HCT116 (cell line): Measurements from ENCODE around the gene APP. TPM values are rescaled to one million over a fixed set of nuclear protein-coding genes. Genes with fewer than 3 reads are reported as not detected.

Experiments
- ATAC-seq: fragments of 200-7000 bp; cut with Tn5 transposase; 2 replicates; pipeline ENCODE4 v1.9.1; 2020; ENCODE audit warnings: mild to moderate bottlenecking, moderate library complexity
- BruUV-seq: library from RNA; stranded (reverse); fragments of 400-500 nt; replicated peaks from 2 replicates; lab custom pipeline; 2021; lab: Mats Ljungman, UMichigan
- CTCF ChIA-PET: fragments of 300-600 bp; sonication (Branson Sonifier 250); formaldehyde crosslinking; loops from one replicate; lab custom pipeline; 2021; ENCODE audit warnings: antibody characterized with exemption; lab: Charles Lee
- POLR2A ChIA-PET: fragments of 300-600, 350-600 bp; sonication (Branson Sonifier 250); formaldehyde crosslinking; loops from one replicate; lab custom pipeline; 2021; ENCODE audit warnings: antibody characterized with exemption; lab: Charles Lee
- RAD21 ChIA-PET, 2 experiments: fragments of 300-600 bp; sonication (Branson Sonifier 250); formaldehyde crosslinking; loops; one replicate each; lab custom pipeline; 2023; ENCODE audit warnings: low total read pairs in 2 of 2; ENCODE audit not compliant: uncharacterized antibody in 2 of 2, unreplicated experiment in 2 of 2, low non-redundant PET in 1 of 2; lab: Charles Lee
- DNase-seq: peaks from one replicate; pipeline ENCODE4 v3.0.0-alpha.2; 2010; ENCODE audit warnings: low read depth, low spot score
- H2AFZ ChIP-seq: fragments of 200-600 bp; shearing (Covaris generic), sonication (generic); 2 replicates; pipeline ENCODE4 v1.6.1; 2017; ENCODE audit warnings: low read depth, mixed run types, mixed read lengths, antibody characterized with exemption, low read length; ENCODE audit not compliant: poor library complexity, severe bottlenecking
- H3K27ac ChIP-seq: 2 replicates; pipeline ENCODE4 v1.5.1; 2012; ENCODE audit warnings: low read depth, low read length
- H3K27me3 ChIP-seq: fragments of 200-600 bp; sonication (generic); 2 replicates; pipeline ENCODE4 v1.6.1; 2016; ENCODE audit warnings: mixed run types, low read length, mixed read lengths; ENCODE audit not compliant: insufficient read depth
- H3K36me3 ChIP-seq, 2 experiments: fragments of 200-500 bp in 1 of 2; fragments of 200-600 bp in 1 of 2; sonication (Bioruptor generic) in 1 of 2; sonication (generic) in 1 of 2; 2 replicates each; pipeline versions ENCODE4 v1.5.1 to v1.6.1; 2014 to 2016; ENCODE audit warnings: low read length in 2 of 2, inconsistent platforms in 1 of 2, mixed read lengths in 1 of 2, mixed run types in 1 of 2; ENCODE audit not compliant: insufficient read depth in 2 of 2, control insufficient read depth in 1 of 2
- H3K4me1 ChIP-seq, 2 experiments: fragments of 200-600 bp in 1 of 2; sonication (generic) in 1 of 2; 2 replicates each; pipeline versions ENCODE4 v1.5.1 to v1.6.1; 2012 to 2017; ENCODE audit warnings: low read length in 2 of 2, inconsistent platforms in 1 of 2, mild to moderate bottlenecking in 1 of 2, mixed read lengths in 1 of 2, mixed run types in 1 of 2, moderate library complexity in 1 of 2; ENCODE audit not compliant: insufficient read depth in 2 of 2, control insufficient read depth in 1 of 2
- H3K4me2 ChIP-seq: fragments of 200-600 bp; sonication (generic); 2 replicates; pipeline ENCODE4 v1.6.1; 2017; ENCODE audit warnings: mixed run types, low read length, mixed read lengths
- H3K4me3 ChIP-seq, 2 experiments: fragments of 200-600 bp in 1 of 2; sonication (generic) in 1 of 2; replicated peaks in 1 of 2; 2 replicates each; pipeline ENCODE4 v1.5.1; 2011 to 2016; ENCODE audit warnings: low read length in 2 of 2, control low read depth in 1 of 2, low read depth in 1 of 2, mild to moderate bottlenecking in 1 of 2, mixed read lengths in 1 of 2, mixed run types in 1 of 2
- H3K79me2 ChIP-seq: fragments of 200-600 bp; sonication (generic); 2 replicates; pipeline ENCODE4 v1.6.1; 2017; ENCODE audit warnings: mild to moderate bottlenecking, mixed run types, low read length, moderate library complexity, mixed read lengths; ENCODE audit not compliant: insufficient read depth
- H3K9ac ChIP-seq: fragments of 200-600 bp; sonication (generic); 2 replicates; pipeline ENCODE4 v1.6.1; 2016; ENCODE audit warnings: low read length, mixed read lengths
- H3K9me2 ChIP-seq: fragments of 200-600 bp; sonication (generic), shearing (Covaris generic); 2 replicates; pipeline ENCODE4 v1.6.1; 2017; ENCODE audit warnings: mixed run types, mild to moderate bottlenecking, moderate library complexity; ENCODE audit not compliant: insufficient read depth
- H3K9me3 ChIP-seq, 2 experiments: fragments of 200-500 bp in 1 of 2; fragments of 200-600 bp in 1 of 2; sonication (Bioruptor generic) in 1 of 2; sonication (generic) in 1 of 2; 2 replicates each; pipeline ENCODE4 v1.6.1; 2014 to 2017; ENCODE audit warnings: low read length in 2 of 2, mixed read lengths in 2 of 2, inconsistent platforms in 1 of 2, low read depth in 1 of 2, mild to moderate bottlenecking in 1 of 2, mixed run types in 1 of 2, moderate library complexity in 1 of 2; ENCODE audit not compliant: control insufficient read depth in 1 of 2, insufficient read depth in 1 of 2
- H4K20me1 ChIP-seq: fragments of 200-600 bp; sonication (generic), shearing (Covaris generic); 2 replicates; pipeline ENCODE4 v1.6.1; 2017; ENCODE audit warnings: mixed run types, mild to moderate bottlenecking, moderate library complexity; ENCODE audit not compliant: insufficient read depth
- CBX3 ChIP-seq: IDR thresholded peaks from 2 replicates; pipeline ENCODE4 v1.6.1; 2012; ENCODE audit warnings: low read depth
- CEBPB ChIP-seq: IDR thresholded peaks from 2 replicates; pipeline ENCODE4 v1.6.1; 2012; ENCODE audit warnings: low read depth
- EGR1 ChIP-seq: IDR thresholded peaks from 2 replicates; pipeline ENCODE4 v1.6.1; 2012; ENCODE audit warnings: low read depth
- ELF1 ChIP-seq: IDR thresholded peaks from 2 replicates; pipeline ENCODE4 v1.6.1; 2012; ENCODE audit warnings: low read depth, borderline replicate concordance
- EZH2 ChIP-seq: fragments of 200-600 bp; sonication (generic); IDR thresholded peaks from 2 replicates; pipeline ENCODE4 v1.6.1; 2017; ENCODE audit warnings: antibody characterized with exemption, mixed run types
- POLR2AphosphoS5 ChIP-seq: IDR thresholded peaks from 2 replicates; pipeline ENCODE4 v1.6.1; 2011; ENCODE audit warnings: mild to moderate bottlenecking, low read depth, low read length, moderate library complexity
- RAD21 ChIP-seq: IDR thresholded peaks from 2 replicates; pipeline ENCODE4 v1.6.1; 2012; ENCODE audit warnings: low read depth, mild to moderate bottlenecking
- SRF ChIP-seq: IDR thresholded peaks from 2 replicates; pipeline ENCODE4 v1.6.1; 2012; ENCODE audit warnings: low read depth
- YY1 ChIP-seq: IDR thresholded peaks from 2 replicates; pipeline ENCODE4 v1.6.1; 2011; ENCODE audit warnings: low read length, low read depth, moderate library complexity, mild to moderate bottlenecking; ENCODE audit not compliant: insufficient replicate concordance; ENCODE audit errors: extremely low read depth
- ZFX ChIP-seq: fragments of 450-650 bp; IDR thresholded peaks from 2 replicates; pipeline ENCODE4 v1.6.1; 2017
- ZNF274 ChIP-seq: fragments of 200-500 bp; sonication (Bioruptor generic); IDR thresholded peaks from 2 replicates; pipeline ENCODE4 v1.6.1; 2014; ENCODE audit warnings: mild to moderate bottlenecking, low read depth, low read length, inconsistent platforms
- intact Hi-C: fragments of 100-400 bp; cut with micrococcal nuclease; formaldehyde crosslinking; loops from 2 replicates; pipeline ENCODE4 v1.10.0; 2022
- total RNA-seq: library from RNA; stranded (reverse); gene quantifications from one replicate; pipeline ENCODE4 v1.2.1, GENCODE V29; 2021; ENCODE audit not compliant: unreplicated experiment
- TF ChIP-seq, protein P1 (sequence below), 3 experiments: fragments of 200-600 bp in 1 of 3; sonication (generic) in 1 of 3; IDR thresholded peaks in 2 of 3; conservative IDR thresholded peaks in 1 of 3; 2 replicates each; pipeline ENCODE4 v1.5.1; 2012 to 2017; ENCODE audit warnings: low read depth in 2 of 3, low read length in 2 of 3, antibody characterized with exemption in 1 of 3, borderline replicate concordance in 1 of 3, control low read depth in 1 of 3, mild to moderate bottlenecking in 1 of 3, mixed read lengths in 1 of 3, mixed run types in 1 of 3, moderate library complexity in 1 of 3; ENCODE audit not compliant: insufficient read depth in 1 of 3

Gene APP
- total RNA-seq, 1 experiment from 2014 or later: 267 TPM

DNA sequence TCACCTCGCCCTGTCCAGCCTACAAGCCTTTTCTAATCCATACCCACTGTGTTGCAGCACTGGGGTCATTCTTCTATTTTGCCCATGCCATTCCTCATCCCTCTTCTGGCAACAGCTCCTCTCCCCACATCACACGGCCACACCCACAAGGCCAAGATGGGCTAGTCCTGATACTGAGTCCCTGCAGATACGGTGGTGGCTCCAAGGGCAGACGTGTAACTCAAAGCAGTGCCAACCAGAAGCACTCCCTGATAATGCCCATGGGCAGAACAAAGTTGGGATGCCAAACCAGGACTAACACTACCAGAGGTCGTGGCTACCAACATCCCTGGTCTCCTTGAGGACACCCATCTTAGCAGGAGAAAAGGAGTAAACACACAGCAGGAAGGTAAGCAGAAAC, 64.8 kb downstream of the APP start (continued):
- TF ChIP-seq ELF1 (no peak), EZH2 (no peak), SRF (no peak), EGR1 (no peak), POLR2AphosphoS5 (no peak), YY1 (no peak), ZFX (no peak)
- TF ChIP-seq, protein P1, sequence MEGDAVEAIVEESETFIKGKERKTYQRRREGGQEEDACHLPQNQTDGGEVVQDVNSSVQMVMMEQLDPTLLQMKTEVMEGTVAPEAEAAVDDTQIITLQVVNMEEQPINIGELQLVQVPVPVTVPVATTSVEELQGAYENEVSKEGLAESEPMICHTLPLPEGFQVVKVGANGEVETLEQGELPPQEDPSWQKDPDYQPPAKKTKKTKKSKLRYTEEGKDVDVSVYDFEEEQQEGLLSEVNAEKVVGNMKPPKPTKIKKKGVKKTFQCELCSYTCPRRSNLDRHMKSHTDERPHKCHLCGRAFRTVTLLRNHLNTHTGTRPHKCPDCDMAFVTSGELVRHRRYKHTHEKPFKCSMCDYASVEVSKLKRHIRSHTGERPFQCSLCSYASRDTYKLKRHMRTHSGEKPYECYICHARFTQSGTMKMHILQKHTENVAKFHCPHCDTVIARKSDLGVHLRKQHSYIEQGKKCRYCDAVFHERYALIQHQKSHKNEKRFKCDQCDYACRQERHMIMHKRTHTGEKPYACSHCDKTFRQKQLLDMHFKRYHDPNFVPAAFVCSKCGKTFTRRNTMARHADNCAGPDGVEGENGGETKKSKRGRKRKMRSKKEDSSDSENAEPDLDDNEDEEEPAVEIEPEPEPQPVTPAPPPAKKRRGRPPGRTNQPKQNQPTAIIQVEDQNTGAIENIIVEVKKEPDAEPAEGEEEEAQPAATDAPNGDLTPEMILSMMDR (IDR thresholded peaks at IDR 0.05 in 2 of 3, conservative IDR thresholded peaks at IDR 0.05 in 1 of 3; ENCODE audit: borderline replicate concordance in 1 of 3, insufficient read depth in 1 of 3, low read depth in 2 of 3, low read length in 2 of 3): no peak
- TF ChIP-seq, all 23 proteins: peak for 0

DNA sequence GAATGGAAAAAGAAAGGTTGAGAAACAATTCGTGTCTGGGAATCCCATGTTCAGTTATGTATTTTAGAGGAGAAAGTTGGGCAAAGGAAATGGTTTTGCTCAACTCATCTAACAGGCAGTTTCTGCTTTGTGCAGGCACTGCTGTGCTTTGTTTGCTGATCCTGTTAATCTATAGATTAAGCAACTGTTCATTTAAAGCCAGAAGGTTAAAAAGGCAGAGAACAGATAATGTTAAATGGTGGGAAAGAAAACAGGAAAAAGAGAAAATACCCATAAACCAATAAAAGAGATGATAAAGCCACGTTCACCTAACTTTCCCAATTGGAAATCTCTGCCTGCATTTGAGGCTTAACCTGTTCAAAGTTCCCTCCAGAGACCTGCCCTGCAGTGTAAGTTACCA, 70.0 kb downstream of the APP start:
- no peaks in the 10 kb centered on the region for H3K9me3 ChIP-seq
- H3K4me1 ChIP-seq: no peaks in the 10 kb centered on the region
- H3K27ac ChIP-seq: no peak overlapping the region
- DNase-seq (no peak), ATAC-seq (no peak)
- H4K20me1 ChIP-seq: peaks cover 17% of the 10 kb centered on the region; the same call in 1 of the 2 replicates
- H3K36me3 ChIP-seq: no peaks in the 10 kb centered on the region
- ChIA-PET RAD21 (no interaction called here), CTCF (no interaction called here), POLR2A (no interaction called here)
- intact Hi-C loops: no loop called here
- no peaks in the 10 kb centered on the region for H3K27me3 ChIP-seq
- H3K4me2 ChIP-seq: no peak overlapping the region
- BruUV-seq: no TSS peak
- no peak overlapping the region for H2AFZ ChIP-seq
- TF ChIP-seq RAD21: no peak
- TF ChIP-seq SRF: no peak
- no peak for TF ChIP-seq CBX3
- no peak for TF ChIP-seq ZNF274
- no peak for TF ChIP-seq CEBPB
- H3K9ac ChIP-seq: no peak overlapping the region
- peaks cover 85% of the 10 kb centered on the region for H3K79me2 ChIP-seq
- H3K9me2 ChIP-seq: no peaks in the 10 kb centered on the region
- no peak overlapping the region for H3K4me3 ChIP-seq
